UCSD-AML1 (cell line): ENCODE results near the gene B4GALNT1.
"Not testable (repeated sequence)": the region's sequence is repeated elsewhere in the genome, so short reads cannot be mapped to it uniquely, and the experiment has no call there.

Experiments used
- DNase-seq: peaks from one replicate; lab custom pipeline; 2025; ENCODE audit not compliant: unreplicated experiment; lab: John Stamatoyannopoulos, UW

Gene B4GALNT1

DNA sequence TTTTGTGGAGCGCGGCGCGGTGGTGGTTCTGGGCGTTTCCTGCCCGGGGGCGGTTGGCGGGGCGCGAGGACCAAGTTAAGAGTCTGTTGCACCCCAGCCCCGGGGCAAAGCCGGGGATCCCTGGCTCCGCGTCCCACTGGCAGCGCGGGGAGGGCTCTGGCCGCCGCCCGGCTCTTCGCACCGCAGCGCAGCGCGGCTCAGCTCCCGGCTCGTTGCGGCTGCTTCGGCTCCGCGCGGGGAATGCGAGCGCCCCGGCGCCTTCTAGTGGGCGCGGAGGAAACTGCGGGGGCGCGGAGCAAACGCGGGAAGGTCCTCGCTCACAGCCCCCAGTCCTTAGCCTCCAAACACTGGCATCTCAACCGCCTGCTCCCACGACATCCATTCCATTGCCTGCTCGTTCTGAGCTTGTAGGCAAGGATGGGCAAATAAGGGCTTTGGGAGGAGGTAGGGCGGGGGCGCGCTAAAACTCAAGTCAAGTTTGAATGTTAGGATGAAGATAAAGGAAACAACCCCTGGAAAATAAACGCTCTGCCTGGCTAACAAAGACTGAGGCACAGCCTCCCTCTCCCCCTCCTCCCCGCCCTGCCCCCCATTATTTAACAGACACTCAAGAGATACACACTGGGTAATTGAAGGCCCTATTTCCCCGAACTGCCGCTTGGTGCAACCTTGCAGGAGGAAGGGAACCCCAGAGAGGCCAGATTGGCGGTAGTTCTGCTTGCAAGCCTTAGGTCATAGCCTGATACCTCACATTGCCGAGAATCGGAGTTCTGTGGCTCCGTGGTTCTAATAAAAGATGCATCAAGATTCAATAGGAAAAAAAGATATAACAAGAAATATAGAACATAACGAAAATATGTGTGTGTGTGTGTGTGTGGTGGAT is at the start of gene B4GALNT1:
Gene B4GALNT1 (minus strand): TSS at position 244 of the 883 bp plus-strand sequence. CDS start 1,069 bp downstream, outside the sequence.
- peak; percentile 70 for DNase-seq

GRCh38 chr12:57679697-57680096 is 46.7 kb upstream of the B4GALNT1 start:
- DNase-seq: no peak

DNA sequence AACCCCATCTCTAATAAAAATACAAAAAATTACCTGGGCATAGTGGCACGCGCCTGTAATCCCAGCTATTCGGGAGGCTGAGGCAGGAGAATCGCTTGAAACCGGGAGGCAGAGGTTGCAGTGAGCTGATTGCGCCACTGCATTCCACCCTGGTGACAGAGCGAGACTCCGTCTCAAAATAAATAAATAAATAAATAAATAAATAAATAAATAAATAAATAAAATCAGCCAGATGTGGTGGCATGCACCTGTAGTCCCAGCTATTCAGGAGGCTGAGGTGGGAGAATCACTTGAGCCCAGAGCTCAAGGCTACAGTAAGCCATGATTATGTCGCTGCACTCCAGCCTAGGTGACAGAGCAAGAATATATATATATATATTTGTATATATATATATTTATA is 44.9 kb upstream of the B4GALNT1 start:
- DNase-seq: not testable (repeated sequence)

DNA sequence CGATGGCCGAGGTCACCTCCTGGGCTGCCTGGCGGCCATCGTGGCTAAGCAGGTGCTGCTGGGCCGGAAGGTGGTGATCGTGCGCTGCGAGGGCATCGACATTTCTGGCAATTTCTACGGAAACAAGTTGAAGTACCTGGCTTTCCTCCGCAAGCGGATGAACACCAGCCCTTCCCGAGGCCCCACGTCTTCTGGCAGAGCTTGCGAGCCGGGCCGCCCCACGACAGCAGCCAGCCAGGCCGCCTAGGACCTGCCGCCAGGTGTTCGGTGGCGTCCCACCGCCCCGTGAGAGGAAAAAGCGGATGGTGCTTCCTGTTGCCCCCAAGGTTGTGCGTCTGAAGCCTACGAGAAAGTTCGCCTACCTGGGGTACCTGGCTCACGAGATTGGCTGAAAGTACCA is 41.7 kb upstream of the B4GALNT1 start:
- DNase-seq: no peak

DNA sequence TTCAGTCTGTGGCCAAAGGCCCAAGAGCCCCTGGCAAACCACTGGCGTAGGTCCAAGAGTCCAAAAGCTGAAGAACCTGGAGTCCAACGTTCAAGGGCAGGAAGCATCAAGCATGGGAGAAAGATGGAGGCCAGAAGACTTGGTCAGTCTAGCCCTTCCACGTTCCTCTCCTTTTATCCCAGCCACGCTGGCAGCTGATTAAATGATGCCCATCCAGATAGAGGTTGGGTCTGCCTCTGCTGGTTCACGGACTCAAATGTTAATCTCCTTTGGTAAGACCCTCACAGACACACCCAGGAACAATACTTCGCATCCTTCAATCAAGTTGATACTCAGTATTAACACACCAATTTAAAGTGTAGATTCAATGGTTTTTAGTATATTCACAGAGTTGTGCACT is 39.8 kb upstream of the B4GALNT1 start:
- no peak for DNase-seq

DNA sequence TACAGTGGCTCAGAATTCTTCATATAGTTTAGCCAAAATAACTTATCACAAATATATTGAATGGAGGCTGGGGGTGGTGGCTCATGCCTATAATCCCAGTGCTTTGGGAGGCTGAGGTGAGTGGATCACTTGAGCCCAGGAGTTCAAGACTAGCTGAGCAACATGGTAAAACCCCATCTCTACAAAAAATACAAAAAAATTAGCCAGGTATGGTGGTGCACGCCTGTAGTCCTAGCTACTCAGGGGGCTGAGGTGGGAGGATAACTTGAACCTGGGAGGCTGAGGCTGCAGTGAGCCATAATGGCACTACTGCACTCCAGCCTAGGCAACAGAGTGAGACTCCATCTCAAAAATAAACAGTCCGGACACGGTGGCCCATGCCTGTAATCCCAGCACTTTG is 38.8 kb upstream of the B4GALNT1 start:
- not testable (repeated sequence) for DNase-seq

DNA sequence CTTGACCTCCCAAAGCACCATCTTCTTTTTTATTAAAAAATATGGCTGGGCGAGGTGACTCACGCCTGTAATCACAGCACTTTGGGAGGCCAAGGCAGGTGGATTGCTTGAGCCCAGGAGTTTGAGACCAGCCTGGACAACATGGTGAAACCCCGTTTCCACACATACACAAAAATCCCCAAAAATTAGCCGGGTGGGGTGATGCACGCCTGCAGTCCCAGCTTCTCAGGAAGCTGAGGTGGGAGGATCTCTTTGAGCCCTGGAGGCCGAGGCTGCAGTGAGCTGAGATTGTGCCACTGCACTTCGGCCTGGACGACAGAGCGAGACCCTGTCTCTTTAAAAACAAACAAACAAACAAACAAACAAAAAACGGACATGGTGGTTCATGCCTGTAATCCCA is 36.7 kb upstream of the B4GALNT1 start:
- not testable (repeated sequence) for DNase-seq

DNA sequence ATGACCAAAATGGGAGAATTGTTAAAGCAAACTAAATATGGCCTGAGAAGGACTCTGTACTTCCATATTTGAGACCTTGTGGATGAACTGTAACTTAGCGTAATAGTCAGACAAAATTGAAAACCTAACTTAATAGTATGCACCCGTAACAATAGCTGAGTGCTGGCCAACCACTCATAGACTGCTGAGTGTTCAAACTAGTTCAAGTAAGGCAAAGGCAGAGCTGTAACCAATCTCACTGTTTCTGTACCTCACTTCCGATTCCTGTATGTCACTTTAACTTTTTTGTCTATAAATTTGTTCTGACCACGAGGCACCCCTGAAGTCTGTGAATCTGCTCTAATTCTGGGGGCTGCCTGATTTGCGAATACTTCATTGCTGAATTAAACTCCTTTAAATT is 33.9 kb upstream of the B4GALNT1 start:
- DNase-seq: no peak

- DNase-seq: not testable (repeated sequence)
Observed at GRCh38 chr12:57665066-57665820, 32.2 kb upstream of the B4GALNT1 start.

GRCh38 chr12:57661376-57661775 is 28.4 kb upstream of the B4GALNT1 start:
- DNase-seq: no peak

DNA sequence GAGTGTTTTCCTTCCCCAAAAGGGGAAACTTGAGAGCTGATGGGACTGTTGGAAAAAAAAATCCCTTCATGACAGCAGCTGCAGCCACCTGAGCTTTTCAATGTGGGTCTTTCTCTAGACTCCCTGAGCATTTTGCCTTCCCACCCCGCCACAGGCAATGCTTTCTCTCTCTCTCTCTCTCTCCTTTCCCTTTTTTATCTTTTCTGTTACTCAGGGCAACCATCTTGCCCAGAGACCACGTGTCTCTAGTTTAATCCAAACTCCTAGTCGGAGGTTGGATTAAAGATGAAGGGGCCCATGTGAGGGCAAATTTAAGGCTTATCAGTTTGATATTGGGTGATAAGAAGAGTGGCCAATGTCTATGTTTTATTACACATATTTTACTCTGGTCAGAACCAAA is 25.9 kb upstream of the B4GALNT1 start:
- no peak for DNase-seq

- DNase-seq: no peak
Observed at GRCh38 chr12:57657744-57658143, 24.7 kb upstream of the B4GALNT1 start.

GRCh38 chr12:57656408-57656807 is 23.4 kb upstream of the B4GALNT1 start:
- DNase-seq: not testable (repeated sequence)

- no peak for DNase-seq
Observed at GRCh38 chr12:57655541-57656240, 22.7 kb upstream of the B4GALNT1 start.

DNA sequence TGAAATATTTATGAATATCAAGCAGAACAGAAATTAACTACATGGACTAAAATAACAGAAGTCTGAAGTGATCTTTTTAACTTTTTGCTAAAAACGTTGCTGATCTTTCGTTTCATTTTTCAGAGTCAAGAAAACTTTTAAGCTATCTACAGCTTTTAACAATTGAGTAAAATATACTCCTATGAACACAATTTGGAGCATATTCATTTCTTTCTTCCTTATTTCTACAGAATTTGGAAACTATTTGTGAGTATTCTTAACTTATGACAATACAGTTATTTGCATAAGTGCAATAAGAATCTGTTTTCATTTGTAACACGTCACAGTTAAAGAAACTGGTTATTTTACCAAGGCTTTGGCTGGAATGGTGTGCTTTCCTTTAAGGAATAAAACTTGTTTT is 21.0 kb upstream of the B4GALNT1 start:
- no peak for DNase-seq

DNA sequence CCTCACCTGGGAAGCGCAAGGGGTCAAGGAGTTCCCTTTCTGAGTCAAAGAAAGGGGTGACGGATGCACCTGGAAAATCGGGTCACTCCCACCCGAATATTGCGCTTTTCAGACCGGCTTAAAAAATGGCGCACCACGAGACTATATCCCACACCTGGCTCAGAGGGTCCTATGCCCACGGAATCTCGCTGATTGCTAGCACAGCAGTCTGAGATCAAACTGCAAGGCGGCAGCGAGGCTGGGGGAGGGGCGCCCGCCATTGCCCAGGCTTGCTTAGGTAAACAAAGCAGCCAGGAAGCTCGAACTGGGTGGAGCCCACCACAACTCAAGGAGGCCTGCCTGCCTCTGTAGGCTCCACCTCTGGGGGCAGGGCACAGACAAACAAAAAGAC is 13.7 kb upstream of the B4GALNT1 start:
- DNase-seq: not testable (repeated sequence)

DNA sequence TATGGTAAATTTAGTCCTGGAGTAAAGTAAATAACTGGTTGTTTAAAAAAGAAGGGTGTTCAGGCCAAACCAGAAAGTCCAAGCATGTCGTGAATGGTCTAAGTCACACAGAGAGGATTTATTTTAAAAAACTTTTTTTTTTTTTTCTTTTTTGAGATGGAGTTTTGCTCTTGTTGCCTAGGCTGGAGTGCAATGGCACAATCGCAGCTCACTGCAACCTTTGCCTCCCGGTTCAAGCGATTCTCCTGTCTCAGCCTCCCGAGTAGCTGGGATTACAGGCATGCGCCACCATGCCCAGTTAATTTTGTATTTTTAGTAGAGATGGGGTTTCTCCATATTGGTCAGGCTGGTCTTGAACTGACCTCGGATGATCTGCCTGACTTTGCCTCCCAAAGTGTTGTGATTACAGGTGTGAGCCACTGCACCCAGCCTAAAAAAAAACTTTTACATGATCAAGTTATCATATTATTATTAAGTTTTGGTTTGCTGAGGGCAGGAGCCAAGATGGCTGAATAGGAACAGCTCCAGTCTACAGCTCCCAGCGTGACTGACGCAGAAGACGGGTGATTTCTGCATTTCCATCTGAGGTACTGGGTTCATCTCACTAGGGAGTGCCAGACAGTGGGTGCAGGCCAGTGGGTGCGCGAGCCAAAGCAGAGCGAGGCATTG is 13.1 kb upstream of the B4GALNT1 start:
- not testable (repeated sequence) for DNase-seq

DNA sequence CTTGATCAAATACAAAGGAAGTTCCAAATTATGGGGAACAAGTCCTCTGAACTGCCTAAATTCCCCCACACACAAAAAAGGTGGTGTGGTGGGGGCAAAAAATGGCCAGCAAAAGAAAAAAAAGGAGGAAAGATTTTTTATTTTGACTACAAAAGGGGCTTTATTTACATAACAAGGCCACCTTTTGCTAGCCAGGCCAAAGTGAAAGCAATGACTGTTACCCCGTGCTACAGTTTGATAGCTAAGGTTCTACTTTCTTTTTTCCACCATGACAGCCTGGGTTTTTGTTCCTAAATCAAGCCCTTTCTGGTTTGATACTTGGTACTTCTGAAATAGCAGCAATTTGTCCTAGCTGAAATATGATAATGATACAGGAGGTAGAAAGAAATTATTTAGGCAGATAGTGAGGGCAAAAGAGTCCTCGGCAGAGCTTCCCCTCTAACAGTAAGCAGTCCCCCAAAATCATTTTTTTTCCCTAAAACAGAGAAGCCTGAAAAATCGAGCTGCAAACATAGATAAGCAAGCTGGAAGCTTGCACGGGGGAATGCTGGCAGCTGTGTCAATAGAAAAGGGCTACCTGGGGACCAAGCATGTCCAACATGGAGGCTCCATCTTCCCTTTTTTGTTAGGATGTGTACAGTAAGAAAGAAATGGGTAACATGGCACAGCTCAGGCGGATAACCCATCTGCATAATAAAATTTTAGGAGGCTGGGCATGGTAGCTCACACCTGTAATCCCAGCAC is 8.9 kb upstream of the B4GALNT1 start:
- DNase-seq: no peak

- DNase-seq: no peak
Observed at GRCh38 chr12:57640175-57641042, 7.4 kb upstream of the B4GALNT1 start.
